PFSK-1 (cell line): Measurements from ENCODE around the gene JCHAIN.

Source experiments
- FOXP2 ChIP-seq: optimal IDR thresholded peaks from 2 replicates; pipeline ENCODE3; 2011; ENCODE audit warnings: borderline replicate concordance, control low read depth, inconsistent platforms; ENCODE audit not compliant: insufficient read depth; ENCODE audit errors: extremely low read length, extremely low read depth
- POLR2AphosphoS5 ChIP-seq: IDR thresholded peaks from 2 replicates; pipeline ENCODE4 v1.6.1; 2012; ENCODE audit warnings: low read depth, mild to moderate bottlenecking, control low read depth, low read length, moderate library complexity
- SIN3A ChIP-seq: IDR thresholded peaks from 2 replicates; pipeline ENCODE4 v1.6.1; 2012; ENCODE audit warnings: mild to moderate bottlenecking, low read length, moderate library complexity, borderline replicate concordance; ENCODE audit not compliant: insufficient read depth
- TAF1 ChIP-seq: IDR thresholded peaks from 2 replicates; pipeline ENCODE4 v1.6.1; 2012; ENCODE audit warnings: low read length, control low read depth, borderline replicate concordance; ENCODE audit not compliant: insufficient read depth
- TF ChIP-seq, protein P1 (sequence below), 2 experiments: IDR thresholded peaks; 2 replicates each; pipeline versions ENCODE4 v1.6.1 to v1.8.0; 2011 to 2012; ENCODE audit warnings: low read depth in 2 of 2, low read length in 2 of 2, control low read depth in 1 of 2, inconsistent platforms in 1 of 2, mild to moderate bottlenecking in 1 of 2, moderate library complexity in 1 of 2; ENCODE audit not compliant: insufficient read depth in 1 of 2

The JCHAIN gene

DNA sequence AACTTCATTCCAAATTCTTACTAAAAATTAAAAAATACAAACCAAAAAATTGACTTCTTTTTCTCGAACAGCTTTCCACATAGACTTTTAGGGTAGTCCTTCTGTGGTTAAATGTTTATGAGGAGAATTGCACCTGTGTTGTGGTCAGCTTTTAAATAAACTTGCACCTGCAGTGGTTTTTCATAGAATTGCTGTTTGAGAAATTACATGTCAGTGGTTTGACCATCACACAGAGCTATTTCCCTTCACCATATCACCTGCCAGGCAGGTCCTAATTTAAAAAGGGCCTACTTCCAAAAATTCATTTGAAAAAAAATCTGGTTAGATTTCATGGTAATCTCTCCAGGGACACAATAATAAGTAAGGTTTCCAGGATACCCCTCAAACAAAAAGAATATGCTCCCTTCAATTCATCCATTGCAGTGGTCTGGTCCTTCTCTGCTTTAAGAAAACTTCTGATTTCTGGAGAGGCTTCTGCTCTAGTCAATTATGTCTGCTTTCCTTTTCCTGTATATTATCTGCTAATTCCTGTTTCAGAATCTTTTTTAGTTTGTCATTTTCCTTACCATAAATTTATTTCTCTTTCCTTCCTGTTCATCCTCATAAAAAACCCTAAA is 12.2 kb upstream of the JCHAIN start:
- TF ChIP-seq, protein P1, sequence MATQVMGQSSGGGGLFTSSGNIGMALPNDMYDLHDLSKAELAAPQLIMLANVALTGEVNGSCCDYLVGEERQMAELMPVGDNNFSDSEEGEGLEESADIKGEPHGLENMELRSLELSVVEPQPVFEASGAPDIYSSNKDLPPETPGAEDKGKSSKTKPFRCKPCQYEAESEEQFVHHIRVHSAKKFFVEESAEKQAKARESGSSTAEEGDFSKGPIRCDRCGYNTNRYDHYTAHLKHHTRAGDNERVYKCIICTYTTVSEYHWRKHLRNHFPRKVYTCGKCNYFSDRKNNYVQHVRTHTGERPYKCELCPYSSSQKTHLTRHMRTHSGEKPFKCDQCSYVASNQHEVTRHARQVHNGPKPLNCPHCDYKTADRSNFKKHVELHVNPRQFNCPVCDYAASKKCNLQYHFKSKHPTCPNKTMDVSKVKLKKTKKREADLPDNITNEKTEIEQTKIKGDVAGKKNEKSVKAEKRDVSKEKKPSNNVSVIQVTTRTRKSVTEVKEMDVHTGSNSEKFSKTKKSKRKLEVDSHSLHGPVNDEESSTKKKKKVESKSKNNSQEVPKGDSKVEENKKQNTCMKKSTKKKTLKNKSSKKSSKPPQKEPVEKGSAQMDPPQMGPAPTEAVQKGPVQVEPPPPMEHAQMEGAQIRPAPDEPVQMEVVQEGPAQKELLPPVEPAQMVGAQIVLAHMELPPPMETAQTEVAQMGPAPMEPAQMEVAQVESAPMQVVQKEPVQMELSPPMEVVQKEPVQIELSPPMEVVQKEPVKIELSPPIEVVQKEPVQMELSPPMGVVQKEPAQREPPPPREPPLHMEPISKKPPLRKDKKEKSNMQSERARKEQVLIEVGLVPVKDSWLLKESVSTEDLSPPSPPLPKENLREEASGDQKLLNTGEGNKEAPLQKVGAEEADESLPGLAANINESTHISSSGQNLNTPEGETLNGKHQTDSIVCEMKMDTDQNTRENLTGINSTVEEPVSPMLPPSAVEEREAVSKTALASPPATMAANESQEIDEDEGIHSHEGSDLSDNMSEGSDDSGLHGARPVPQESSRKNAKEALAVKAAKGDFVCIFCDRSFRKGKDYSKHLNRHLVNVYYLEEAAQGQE (IDR thresholded peaks at IDR 0.05; ENCODE audit: insufficient read depth in 1 of 2, low read depth in 2 of 2, low read length in 2 of 2), result no peak
- no peak for TF ChIP-seq TAF1
- no peak for TF ChIP-seq FOXP2
- no peak for TF ChIP-seq SIN3A
- no peak for TF ChIP-seq POLR2AphosphoS5

DNA sequence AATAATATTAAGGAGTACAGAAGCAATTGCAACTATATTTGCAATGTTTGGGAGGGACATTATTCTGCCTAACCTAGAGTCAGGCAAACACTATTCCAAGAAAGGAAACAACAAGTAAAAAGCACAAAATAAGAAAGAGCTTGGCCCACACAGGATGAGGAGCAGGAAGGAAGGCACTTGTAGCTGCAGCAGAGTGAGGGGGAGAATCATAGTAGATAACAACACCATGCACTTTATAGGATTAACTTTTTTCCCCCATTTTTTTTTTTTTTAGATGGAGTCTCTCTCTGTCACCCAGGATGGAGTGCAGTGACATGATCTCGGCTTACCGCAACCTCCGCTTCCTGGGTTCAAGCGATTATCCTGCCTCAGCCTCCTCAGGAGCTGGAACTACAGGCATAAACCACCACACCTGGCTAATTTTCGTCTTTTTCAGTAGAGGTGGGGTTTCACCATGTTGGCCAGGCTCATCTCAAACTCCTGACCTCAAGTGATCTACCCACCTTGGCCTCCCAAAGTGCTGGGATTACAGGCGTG is 10.3 kb upstream of the JCHAIN start:
- no peak for TF ChIP-seq POLR2AphosphoS5
- no peak for TF ChIP-seq FOXP2
- TF ChIP-seq TAF1, result no peak
- TF ChIP-seq, protein P1 (IDR thresholded peaks at IDR 0.05; ENCODE audit: insufficient read depth in 1 of 2, low read depth in 2 of 2, low read length in 2 of 2), result no peak
- no peak for TF ChIP-seq SIN3A

DNA sequence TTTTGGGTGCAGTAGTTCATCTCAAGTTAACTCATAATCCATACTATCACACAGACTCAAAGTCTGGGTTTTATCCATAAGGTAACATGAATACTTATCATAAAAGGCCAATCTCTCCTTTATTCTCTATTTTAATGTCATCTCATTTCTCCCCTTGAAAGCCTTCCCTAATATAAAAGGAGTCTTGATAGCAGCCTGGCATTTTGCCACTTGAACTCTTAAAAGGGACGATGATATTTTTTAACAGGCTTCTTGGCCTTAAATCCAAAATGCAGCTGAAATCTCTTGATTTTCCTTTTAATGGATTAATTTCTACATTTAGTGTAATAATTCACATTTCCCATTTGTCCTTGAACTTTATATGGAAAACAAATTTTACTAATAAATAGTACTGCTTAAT is 8.4 kb upstream of the JCHAIN start:
- TF ChIP-seq, protein P1 (IDR thresholded peaks at IDR 0.05; ENCODE audit: insufficient read depth in 1 of 2, low read depth in 2 of 2, low read length in 2 of 2), result no peak
- no peak for TF ChIP-seq FOXP2
- TF ChIP-seq SIN3A, result no peak
- no peak for TF ChIP-seq POLR2AphosphoS5
- no peak for TF ChIP-seq TAF1

DNA sequence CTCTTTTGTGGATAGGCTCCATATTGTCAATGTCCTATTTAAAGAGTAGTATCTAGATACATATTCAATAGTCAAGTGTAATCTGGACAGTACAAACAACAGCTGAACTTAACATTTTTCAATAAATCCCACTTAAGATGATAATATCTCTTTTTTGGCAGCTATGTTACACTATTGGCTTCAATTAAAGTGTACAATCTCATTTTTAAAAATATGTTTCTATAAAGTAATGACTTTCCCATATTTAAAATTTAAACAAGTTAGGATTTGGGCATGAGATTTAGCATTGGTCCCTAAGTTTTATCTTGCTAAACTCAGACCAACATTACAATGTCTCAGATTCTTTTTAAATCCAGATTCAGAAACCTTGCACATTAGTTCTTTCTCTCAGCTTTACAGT is 7.9 kb upstream of the JCHAIN start:
- TF ChIP-seq POLR2AphosphoS5 (no peak), TAF1 (no peak), SIN3A (no peak), FOXP2 (no peak)
- TF ChIP-seq, protein P1 (IDR thresholded peaks at IDR 0.05; ENCODE audit: insufficient read depth in 1 of 2, low read depth in 2 of 2, low read length in 2 of 2), result no peak
